Endothelial cell of umbilical vein (primary cell): ENCODE measurements around the gene CLIP3.
"Not testable (repeated sequence)": the region's sequence is repeated elsewhere in the genome, so short reads cannot be mapped to it uniquely, and the experiment has no call there.

Source experiments
- CTCF ChIP-seq, 2 donors: IDR thresholded peaks; 1 replicate in 1 of 2; 2 replicates in 1 of 2; pipeline ENCODE4 v1.5.1; 2011; ENCODE audit warnings: low read length in 2 of 2, mild to moderate bottlenecking in 2 of 2, moderate library complexity in 2 of 2, control low read depth in 1 of 2, inconsistent platforms in 1 of 2, low read depth in 1 of 2; ENCODE audit not compliant: insufficient read depth in 1 of 2; ENCODE audit errors: extremely low read depth in 1 of 2
- EZH2 ChIP-seq: IDR thresholded peaks from 2 replicates; pipeline ENCODE4 v1.6.1; 2012; ENCODE audit warnings: borderline replicate concordance, low read depth, mild to moderate bottlenecking, moderate library complexity, low read length, inconsistent platforms; ENCODE audit not compliant: severe bottlenecking
- FOS ChIP-seq: IDR thresholded peaks from 2 replicates; pipeline ENCODE4 v1.6.1; 2011; ENCODE audit warnings: mild to moderate bottlenecking, low read length, moderate library complexity, borderline replicate concordance; ENCODE audit not compliant: insufficient read depth
- GATA2 ChIP-seq: IDR thresholded peaks from 2 replicates; pipeline ENCODE4 v1.7.0; 2011; ENCODE audit warnings: low read depth, mild to moderate bottlenecking, moderate library complexity, mixed read lengths, low read length; ENCODE audit not compliant: insufficient read length, insufficient read depth
- MAX ChIP-seq: IDR thresholded peaks from 2 replicates; pipeline ENCODE4 v1.6.1; 2011; ENCODE audit not compliant: insufficient read depth, insufficient read length
- POLR2AphosphoS5 ChIP-seq: IDR thresholded peaks from 2 replicates; pipeline ENCODE4 v1.6.1; 2012; ENCODE audit warnings: low read depth, mild to moderate bottlenecking, control low read depth, low read length, moderate library complexity; ENCODE audit not compliant: insufficient read depth

GRCh38 chr19:35980997-35981396 lies 51.7 kb downstream of the CLIP3 start:
- not testable (repeated sequence) for TF ChIP-seq CTCF (IDR thresholded peaks at IDR 0.05; ENCODE audit: extremely low read depth in 1 of 2, insufficient read depth in 1 of 2, low read depth in 1 of 2, low read length in 2 of 2); FOS; EZH2; MAX; GATA2; POLR2AphosphoS5
